Peyer's patch (tissue), 4 donors: ENCODE data around the gene SLC7A14.

ENCODE experiments used
- CTCF ChIP-seq, 6 experiments: fragments of 450-650 bp in 4 of 6; fragments of 200-600 bp in 2 of 6; sonication (generic) in 1 of 6; IDR thresholded peaks; one replicate each; pipeline ENCODE4 v1.5.1; 2017 to 2019; ENCODE audit warnings: antibody characterized with exemption in 6 of 6, mild to moderate bottlenecking in 3 of 6, moderate library complexity in 1 of 6
- POLR2A ChIP-seq, 2 donors: fragments of 450-650 bp; IDR thresholded peaks; one replicate each; pipeline ENCODE4 v1.5.1; 2017; ENCODE audit warnings: antibody characterized with exemption in 2 of 2, mild to moderate bottlenecking in 2 of 2, moderate library complexity in 2 of 2

GRCh38 chr3:170418422-170419398 lies 167.2 kb downstream of the SLC7A14 start, which contains the start of gene CLDN11:
- TF ChIP-seq POLR2A (IDR thresholded peaks at IDR 0.05) = no peak
- TF ChIP-seq CTCF (IDR thresholded peaks at IDR 0.05) = peak in 1 of 6 experiments; percentile 9
